H9 (cell line): Measurements from ENCODE around the gene ITGAX. TPM values are rescaled to one million over a fixed set of nuclear protein-coding genes. Genes with fewer than 3 reads are reported as not detected.

Experiments
- DNase-seq: peaks from one replicate; pipeline ENCODE4 v3.0.0-alpha.2; 2017
- H2AFZ ChIP-seq: one replicate; pipeline ENCODE4 v1.6.1; 2013; ENCODE audit warnings: mild to moderate bottlenecking, low read length, control low read depth, moderate library complexity
- H2AK5ac ChIP-seq: 2 replicates; pipeline ENCODE4 v1.6.1; 2013; ENCODE audit warnings: low read length, control low read depth, mixed read lengths; ENCODE audit not compliant: insufficient read length
- H2BK120ac ChIP-seq: one replicate; pipeline ENCODE4 v1.6.1; 2013; ENCODE audit warnings: low read depth, mild to moderate bottlenecking, low read length, control low read depth, inconsistent platforms; ENCODE audit not compliant: poor library complexity, severe bottlenecking
- H2BK12ac ChIP-seq: 2 replicates; pipeline ENCODE4 v1.6.1; 2013; ENCODE audit warnings: low read length, control low read depth, mixed read lengths, low read depth; ENCODE audit not compliant: insufficient read length
- H2BK15ac ChIP-seq: 2 replicates; pipeline ENCODE4 v1.6.1; 2013; ENCODE audit warnings: low read depth, low read length, control low read depth
- H2BK20ac ChIP-seq: one replicate; pipeline ENCODE4 v1.6.1; 2013; ENCODE audit warnings: low read depth, mild to moderate bottlenecking, low read length, control low read depth, inconsistent platforms; ENCODE audit not compliant: poor library complexity, severe bottlenecking
- H2BK5ac ChIP-seq: 2 replicates; pipeline ENCODE4 v1.6.1; 2013; ENCODE audit warnings: low read length, control low read depth, mixed read lengths; ENCODE audit not compliant: insufficient read length
- H3K14ac ChIP-seq: 2 replicates; pipeline ENCODE4 v1.6.1; 2013; ENCODE audit warnings: low read length, control low read depth; ENCODE audit not compliant: insufficient read depth
- H3K18ac ChIP-seq: 2 replicates; pipeline ENCODE4 v1.6.1; 2013; ENCODE audit warnings: low read depth, mild to moderate bottlenecking, mixed read lengths, low read length, control low read depth; ENCODE audit not compliant: insufficient read length
- H3K23ac ChIP-seq: 2 replicates; pipeline ENCODE4 v1.6.1; 2013; ENCODE audit warnings: low read length, control low read depth, mixed read lengths, low read depth; ENCODE audit not compliant: insufficient read length
- H3K23me2 ChIP-seq: 2 replicates; pipeline ENCODE4 v1.6.1; 2013; ENCODE audit warnings: low read depth, mild to moderate bottlenecking, mixed read lengths, low read length, control low read depth; ENCODE audit not compliant: insufficient read length, poor library complexity, severe bottlenecking
- H3K27ac ChIP-seq: 2 replicates; pipeline ENCODE4 v1.5.1; 2013; ENCODE audit warnings: low read length, control low read depth, mixed read lengths, low read depth; ENCODE audit not compliant: insufficient read length
- H3K27me3 ChIP-seq: 2 replicates; pipeline ENCODE4 v1.6.1; 2013; ENCODE audit warnings: low read length, control low read depth, inconsistent platforms; ENCODE audit not compliant: insufficient read depth
- H3K4ac ChIP-seq: 2 replicates; pipeline ENCODE4 v1.6.1; 2013; ENCODE audit warnings: low read depth, mild to moderate bottlenecking, control low read depth, inconsistent platforms, low read length, moderate library complexity
- H3K4me1 ChIP-seq: 2 replicates; pipeline ENCODE4 v1.6.1; 2013; ENCODE audit warnings: low read length, control low read depth, inconsistent platforms; ENCODE audit not compliant: insufficient read depth
- H3K4me2 ChIP-seq: 2 replicates; pipeline ENCODE4 v1.6.1; 2013; ENCODE audit warnings: low read length, control low read depth, mixed read lengths; ENCODE audit not compliant: insufficient read length, insufficient read depth
- H3K56ac ChIP-seq: 2 replicates; pipeline ENCODE4 v1.6.1; 2013; ENCODE audit warnings: low read depth, mild to moderate bottlenecking, mixed read lengths, low read length, control low read depth; ENCODE audit not compliant: insufficient read length
- H3K79me1 ChIP-seq: 2 replicates; pipeline ENCODE4 v1.6.1; 2013; ENCODE audit warnings: low read depth, mild to moderate bottlenecking, moderate library complexity, low read length, control low read depth, inconsistent platforms; ENCODE audit not compliant: insufficient read depth, poor library complexity, severe bottlenecking
- H3K79me2 ChIP-seq: 2 replicates; pipeline ENCODE4 v1.6.1; 2013; ENCODE audit warnings: low read length, control low read depth, inconsistent platforms; ENCODE audit not compliant: insufficient read depth
- H3K9ac ChIP-seq: 2 replicates; pipeline ENCODE4 v1.6.1; 2013; ENCODE audit warnings: low read length, control low read depth, mixed read lengths; ENCODE audit not compliant: insufficient read length; ENCODE audit errors: extremely low read depth
- H3K9me3 ChIP-seq: one replicate; pipeline ENCODE4 v1.6.1; 2013; ENCODE audit warnings: low read depth, low read length, inconsistent platforms; ENCODE audit not compliant: control insufficient read depth
- H3T11ph ChIP-seq: one replicate; pipeline ENCODE4 v1.6.1; 2013; ENCODE audit warnings: mild to moderate bottlenecking, low read length, control low read depth, inconsistent platforms
- H4K20me1 ChIP-seq: one replicate; pipeline ENCODE4 v1.6.1; 2013; ENCODE audit not compliant: control insufficient read depth, insufficient read length, insufficient read depth
- H4K5ac ChIP-seq: 2 replicates; pipeline ENCODE4 v1.6.1; 2013; ENCODE audit warnings: low read depth, mild to moderate bottlenecking, mixed read lengths, low read length, control low read depth; ENCODE audit not compliant: insufficient read length
- H4K8ac ChIP-seq: replicated peaks from 2 replicates; pipeline ENCODE4 v1.6.1; 2013; ENCODE audit warnings: low read length, control low read depth, mixed read lengths, low read depth; ENCODE audit not compliant: insufficient read length
- H4K91ac ChIP-seq: 2 replicates; pipeline ENCODE4 v1.6.1; 2013; ENCODE audit warnings: low read depth, mild to moderate bottlenecking, moderate library complexity, mixed read lengths, low read length, control low read depth; ENCODE audit not compliant: insufficient read length
- H3K27ac Mint-ChIP-seq, 3 experiments: 2 replicates in 2 of 3; 3 replicates in 1 of 3; pipeline ENCODE4 v1.8.0; 2020 to 2021; ENCODE audit warnings: mixed read lengths in 3 of 3, mild to moderate bottlenecking in 1 of 3, moderate library complexity in 1 of 3
- H3K27me3 Mint-ChIP-seq: 2 replicates; pipeline ENCODE4 v1.8.0; 2021; ENCODE audit warnings: low read depth, mild to moderate bottlenecking, moderate library complexity, mixed read lengths
- H3K36me3 Mint-ChIP-seq, 3 experiments: 2 replicates in 2 of 3; 3 replicates in 1 of 3; pipeline ENCODE4 v1.8.0; 2020 to 2021; ENCODE audit warnings: low read depth in 3 of 3, mixed read lengths in 3 of 3; ENCODE audit not compliant: insufficient read depth in 1 of 3
- H3K4me1 Mint-ChIP-seq, 2 experiments: 2 replicates each; pipeline ENCODE4 v1.8.0; 2020; ENCODE audit warnings: mixed read lengths in 2 of 2
- H3K4me3 Mint-ChIP-seq, 2 experiments: 2 replicates in 1 of 2; 3 replicates in 1 of 2; pipeline ENCODE4 v1.8.0; 2020 to 2021; ENCODE audit warnings: mild to moderate bottlenecking in 2 of 2, mixed read lengths in 2 of 2, moderate library complexity in 1 of 2
- H3K9me3 Mint-ChIP-seq, 2 experiments: 2 replicates in 1 of 2; 3 replicates in 1 of 2; pipeline ENCODE4 v1.8.0; 2020; ENCODE audit warnings: mild to moderate bottlenecking in 2 of 2, mixed read lengths in 2 of 2, moderate library complexity in 1 of 2
- CTCF ChIP-seq: fragments of 200-600 bp; sonication (generic); conservative IDR thresholded peaks from 3 replicates; pipeline ENCODE4 v1.8.0; 2021; ENCODE audit warnings: antibody characterized with exemption, mild to moderate bottlenecking
- WGBS: extraction: QIAGEN DNeasy Blood & Tissue Kit; methylation state at CpG from one replicate; pipeline ENCODE4 v1.1.7; 2013; ENCODE audit warnings: missing lambda C conversion rate, low lambda C conversion rate, mixed read lengths; ENCODE audit not compliant: insufficient read length; ENCODE audit errors: extremely low coverage; 5-methylcytosine and 5-hydroxymethylcytosine counted together
- total RNA-seq: library from RNA; stranded (reverse); gene quantifications from 2 replicates; pipeline ENCODE4 v1.2.1, GENCODE V29; 2021

The ITGAX gene
- total RNA-seq, 1 experiment from 2014 or later = 0.28 TPM

GRCh38 chr16:31414706-31415105 lies 59.7 kb downstream of the ITGAX start:
- no peak overlapping the region for H2BK5ac ChIP-seq

More at GRCh38 chr16:31414706-31415105, 59.7 kb downstream of the ITGAX start:
- no peaks in the 10 kb centered on the region for H4K20me1 ChIP-seq
- no peaks in the 10 kb centered on the region for H3K4me1 ChIP-seq
- H4K5ac ChIP-seq = no peak overlapping the region
- H3K79me2 ChIP-seq = no peaks in the 10 kb centered on the region
- no peak overlapping the region for H3K9ac ChIP-seq
- no peak for DNase-seq
- no peaks in the 10 kb centered on the region for H3K27me3 ChIP-seq
- Mint-ChIP-seq H3K27ac (no peak overlapping the region), H3K4me3 (no peak overlapping the region), H3K27me3 (peaks cover 29% of the 10 kb centered on the region), H3K4me1 (peaks cover 6% of the 10 kb centered on the region in 2 experiments; a peak in 3 of 4 replicates), H3K9me3 (peaks cover 2 to 4% of the 10 kb centered on the region in 2 experiments; a peak in 3 of 5 replicates), H3K36me3 (no peaks in the 10 kb centered on the region)
- no peak overlapping the region for H4K91ac ChIP-seq
- H3K9me3 ChIP-seq = no peaks in the 10 kb centered on the region
- H2AK5ac ChIP-seq = no peak overlapping the region
- H4K8ac ChIP-seq = no peak overlapping the region
- H3K18ac ChIP-seq = no peak overlapping the region
- H2AFZ ChIP-seq = no peak overlapping the region
- H3K56ac ChIP-seq = no peak overlapping the region
- no peak overlapping the region for H3T11ph ChIP-seq
- no peak overlapping the region for H3K23ac ChIP-seq
- H3K4ac ChIP-seq = no peak overlapping the region
- H3K79me1 ChIP-seq = no peaks in the 10 kb centered on the region
- no peak overlapping the region for H3K4me2 ChIP-seq
- no peak for TF ChIP-seq CTCF
- H2BK15ac ChIP-seq = no peak overlapping the region
- no peak overlapping the region for H3K27ac ChIP-seq
- no peak overlapping the region for H2BK20ac ChIP-seq
- WGBS = no CpG with 5 or more reads among the region's 4 CpGs
- H2BK120ac ChIP-seq = no peak overlapping the region
- H3K14ac ChIP-seq = no peak overlapping the region; the same call in 1 of the 2 replicates
- H3K23me2 ChIP-seq = no peaks in the 10 kb centered on the region
- no peak overlapping the region for H2BK12ac ChIP-seq
